ENCODE data around the gene SSC5D.
"Not testable (repeated sequence)": the region's sequence is repeated elsewhere in the genome, so short reads cannot be mapped to it uniquely, and the experiment has no call there.

Gene SSC5D

DNA sequence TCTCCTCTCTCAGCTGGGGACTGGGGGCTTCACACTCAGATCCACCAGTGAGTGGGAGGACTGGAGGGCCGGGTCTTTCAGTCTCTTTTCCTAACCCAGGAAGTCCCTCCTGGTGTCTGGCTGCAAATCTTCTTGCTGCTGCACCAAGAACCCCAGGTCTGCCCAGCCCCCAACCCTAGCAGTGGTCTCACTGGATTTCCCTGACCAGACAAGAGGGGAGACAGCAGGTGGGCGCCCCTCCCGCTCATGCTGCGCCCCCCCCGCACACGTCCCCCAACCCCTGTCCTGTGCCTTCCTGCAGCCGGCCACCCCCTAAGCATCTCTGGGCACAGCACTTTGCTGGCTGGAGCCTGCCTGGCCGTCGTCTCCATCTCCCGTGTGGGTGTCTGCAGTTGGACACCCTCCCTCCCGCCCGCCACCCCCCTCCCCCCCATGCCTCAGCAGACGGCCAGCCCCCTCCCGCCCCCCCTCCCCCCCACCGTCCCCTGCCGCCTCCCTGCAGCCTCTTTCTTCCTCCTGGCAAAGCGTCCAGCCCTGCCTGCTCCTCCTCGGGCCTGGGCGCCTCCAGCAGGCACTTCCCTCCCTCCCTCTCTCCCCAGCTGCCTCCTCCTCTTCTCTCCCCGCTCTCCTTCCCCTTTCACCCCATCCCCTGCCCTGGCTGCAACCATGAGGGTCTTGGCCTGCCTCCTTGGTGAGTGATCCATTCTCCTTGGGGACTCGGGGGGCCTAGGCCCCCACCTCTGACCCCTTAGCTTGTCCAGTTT is at the start of gene SSC5D:
Gene SSC5D, plus strand, starts transcription at position 513 of the 764 bp plus-strand sequence. Its CDS starts 154 bp downstream, at position 667.
- no peak for DNase-seq (ENCODE audit: low spot score)

DNA sequence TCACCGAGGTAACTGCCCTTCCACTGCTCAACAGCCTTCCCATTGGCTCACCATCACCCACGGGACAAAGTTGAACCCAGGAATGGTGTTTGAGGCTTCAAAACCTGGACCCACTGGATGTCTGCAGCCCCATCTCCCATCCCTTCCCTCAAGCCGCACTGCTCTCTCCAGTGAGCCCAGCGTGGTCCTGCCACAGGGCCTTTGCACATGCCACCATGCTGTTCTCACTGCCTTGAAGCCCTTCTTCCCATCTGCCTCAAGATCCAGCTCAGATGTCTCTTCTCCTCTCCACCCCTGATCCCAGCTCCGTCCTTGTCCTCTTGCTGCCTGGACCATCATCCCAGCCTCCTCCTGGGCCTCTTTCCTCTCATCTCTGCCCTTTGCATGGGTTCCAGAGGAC is 49.2 kb upstream of the SSC5D start:
- no peak for DNase-seq (ENCODE audit: low spot score)

DNA sequence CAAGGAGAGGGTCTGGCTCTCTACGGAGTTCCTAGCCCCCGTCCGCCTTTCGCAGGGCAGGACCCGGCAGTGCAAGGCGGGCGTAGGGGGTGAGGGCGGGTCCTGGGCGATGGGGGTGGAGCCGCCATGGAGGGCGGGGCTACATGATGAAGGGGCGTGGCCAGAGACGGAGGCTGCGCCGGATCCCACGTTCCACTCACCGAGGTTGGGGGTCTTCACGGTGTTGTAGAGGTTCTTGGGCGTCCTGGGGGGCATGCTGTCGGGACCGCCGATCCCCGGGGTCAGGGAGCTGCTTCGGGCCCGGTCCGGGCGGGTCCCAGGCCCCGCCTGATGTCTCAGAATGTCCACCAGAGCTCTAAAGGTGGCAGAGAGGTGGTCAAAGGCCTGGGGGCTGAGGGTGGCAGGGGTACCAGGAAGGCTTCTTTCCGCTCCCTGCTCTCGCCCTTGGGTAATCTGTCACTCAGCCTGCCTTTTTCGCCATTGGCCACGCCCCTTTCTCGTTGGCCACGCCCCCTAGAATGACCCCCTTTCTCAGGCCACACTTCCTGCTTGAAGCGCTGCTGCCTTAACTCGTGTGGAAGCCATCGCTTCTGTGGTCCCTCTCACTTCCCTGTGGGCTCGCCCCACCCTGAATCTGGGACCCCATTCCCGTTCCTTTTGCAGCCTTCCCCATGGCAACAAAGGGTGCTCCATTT is 47.7 kb upstream of the SSC5D start:
- DNase-seq (ENCODE audit: low spot score) = peak; percentile 56

DNA sequence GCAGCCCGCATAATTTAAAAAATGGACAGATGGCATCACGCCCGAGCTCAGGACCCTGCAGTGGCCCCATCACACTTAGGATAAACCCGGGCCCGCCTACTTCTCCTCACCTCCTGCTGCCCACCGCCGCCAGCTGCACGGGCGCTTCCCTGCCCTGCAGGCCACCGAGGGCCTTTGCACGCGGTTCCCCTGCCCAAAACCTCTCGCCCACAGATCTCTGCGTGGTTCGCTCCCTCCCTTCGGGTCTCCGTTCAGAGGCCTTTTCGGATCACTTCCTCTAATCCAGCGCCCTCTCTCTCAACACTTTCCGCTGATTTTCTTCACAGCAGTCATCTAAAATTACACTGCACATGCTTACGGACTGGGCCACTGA is 46.9 kb upstream of the SSC5D start:
- DNase-seq (ENCODE audit: low spot score) = no peak

DNA sequence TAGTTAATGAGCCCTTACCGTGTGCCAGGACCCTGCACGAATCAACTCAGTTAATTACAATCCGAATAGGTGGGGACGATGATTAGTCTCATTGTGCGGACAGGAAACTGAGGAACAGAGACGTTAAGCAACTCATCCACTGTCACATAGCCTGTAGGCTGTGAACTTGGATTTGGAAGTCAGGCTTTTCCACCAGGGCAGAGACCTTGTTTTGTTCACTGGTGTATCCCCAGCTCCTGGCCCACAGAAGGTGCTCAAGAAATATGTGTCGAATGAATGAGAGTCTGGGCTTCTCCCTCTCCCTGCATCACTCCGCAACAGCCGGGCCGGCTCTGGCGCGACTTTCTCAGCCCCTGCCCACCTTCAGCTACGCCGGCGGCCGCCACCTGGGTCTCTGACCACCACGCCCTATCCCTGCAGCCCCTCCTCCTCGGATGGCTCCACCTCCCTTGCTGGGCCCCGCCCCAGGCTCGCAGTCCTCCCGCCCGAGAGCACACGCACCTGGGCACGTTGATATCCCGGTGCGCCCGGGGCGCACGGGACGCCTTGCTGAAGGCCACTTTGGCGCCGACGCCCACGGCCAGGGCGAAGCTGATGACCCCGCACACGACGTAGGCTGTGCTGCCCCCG is 46.4 kb upstream of the SSC5D start:
- peak; percentile 74 for DNase-seq (ENCODE audit: low spot score)

DNA sequence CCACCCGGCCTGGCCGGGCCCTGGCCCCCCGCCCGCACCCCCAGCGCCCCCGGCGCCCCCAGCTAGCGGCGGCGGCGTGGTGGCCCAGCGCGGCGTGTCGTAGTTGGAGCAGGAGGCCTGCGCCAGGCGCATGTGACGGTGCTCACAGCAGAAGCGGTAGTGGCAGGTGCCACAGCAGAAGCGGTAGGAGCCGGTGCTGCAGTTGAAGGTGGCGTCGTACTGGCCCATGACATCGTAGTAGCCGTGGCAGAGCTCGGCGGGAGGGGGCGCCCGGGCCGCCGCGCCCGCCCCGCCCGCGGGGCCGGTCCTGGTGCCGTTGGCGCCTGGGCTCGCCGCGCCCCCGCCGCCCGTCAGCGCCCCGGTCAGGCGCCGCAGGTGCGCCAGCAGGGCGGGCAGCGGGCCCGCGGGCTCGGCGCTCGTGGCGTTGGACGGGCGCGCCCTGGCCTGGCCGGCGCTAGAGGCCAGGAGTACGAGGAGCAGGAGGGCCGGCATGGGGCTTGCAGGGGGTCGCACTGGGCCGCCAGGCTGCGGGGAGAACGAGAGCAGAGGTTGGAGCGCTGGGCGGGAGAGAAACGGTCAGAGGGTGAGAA is 45.8 kb upstream of the SSC5D start:
- peak; percentile 52 for DNase-seq (ENCODE audit: low spot score)

- peak; percentile 62 for DNase-seq (ENCODE audit: low spot score)
These were observed 45.0 kb upstream of the SSC5D start, which contains the start of gene SHISA7 for GRCh38 chr19:55443045-55443823. TSS of gene SHISA7 (minus strand) at chr19:55443300. CDS start at chr19:55442863, 437 bp downstream.

- peak; percentile 75 for DNase-seq (ENCODE audit: low spot score)
These were observed 44.3 kb upstream of the SSC5D start for GRCh38 chr19:55443824-55444480.

GRCh38 chr19:55444646-55445045 is 43.6 kb upstream of the SSC5D start:
- no peak for DNase-seq (ENCODE audit: low spot score)

DNA sequence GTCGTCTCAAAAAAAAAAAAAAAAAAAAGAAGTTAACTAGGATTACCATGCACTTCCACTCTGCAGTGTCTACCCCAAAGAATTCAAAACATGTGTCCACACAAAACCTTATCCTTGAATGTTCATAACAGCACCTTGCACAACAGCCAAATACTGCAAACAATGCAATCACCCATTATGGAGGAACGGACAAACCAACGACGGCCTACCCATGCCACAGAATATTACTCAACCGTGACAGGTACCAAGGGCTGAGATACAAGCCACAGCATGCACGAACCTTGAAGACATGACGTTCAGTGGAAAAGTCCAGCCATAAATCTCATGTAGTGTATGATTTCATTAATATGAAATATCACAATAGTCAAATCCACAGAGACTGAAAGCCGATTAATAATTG is 42.2 kb upstream of the SSC5D start:
- no peak for DNase-seq (ENCODE audit: low spot score)

GRCh38 chr19:55447421-55448174 is 40.6 kb upstream of the SSC5D start:
- DNase-seq (ENCODE audit: low spot score) = no peak

- DNase-seq (ENCODE audit: low spot score) = not testable (repeated sequence)
These were observed 40.1 kb upstream of the SSC5D start for GRCh38 chr19:55448175-55448490.

GRCh38 chr19:55449469-55449868 is 38.8 kb upstream of the SSC5D start:
- DNase-seq (ENCODE audit: low spot score) = no peak

DNA sequence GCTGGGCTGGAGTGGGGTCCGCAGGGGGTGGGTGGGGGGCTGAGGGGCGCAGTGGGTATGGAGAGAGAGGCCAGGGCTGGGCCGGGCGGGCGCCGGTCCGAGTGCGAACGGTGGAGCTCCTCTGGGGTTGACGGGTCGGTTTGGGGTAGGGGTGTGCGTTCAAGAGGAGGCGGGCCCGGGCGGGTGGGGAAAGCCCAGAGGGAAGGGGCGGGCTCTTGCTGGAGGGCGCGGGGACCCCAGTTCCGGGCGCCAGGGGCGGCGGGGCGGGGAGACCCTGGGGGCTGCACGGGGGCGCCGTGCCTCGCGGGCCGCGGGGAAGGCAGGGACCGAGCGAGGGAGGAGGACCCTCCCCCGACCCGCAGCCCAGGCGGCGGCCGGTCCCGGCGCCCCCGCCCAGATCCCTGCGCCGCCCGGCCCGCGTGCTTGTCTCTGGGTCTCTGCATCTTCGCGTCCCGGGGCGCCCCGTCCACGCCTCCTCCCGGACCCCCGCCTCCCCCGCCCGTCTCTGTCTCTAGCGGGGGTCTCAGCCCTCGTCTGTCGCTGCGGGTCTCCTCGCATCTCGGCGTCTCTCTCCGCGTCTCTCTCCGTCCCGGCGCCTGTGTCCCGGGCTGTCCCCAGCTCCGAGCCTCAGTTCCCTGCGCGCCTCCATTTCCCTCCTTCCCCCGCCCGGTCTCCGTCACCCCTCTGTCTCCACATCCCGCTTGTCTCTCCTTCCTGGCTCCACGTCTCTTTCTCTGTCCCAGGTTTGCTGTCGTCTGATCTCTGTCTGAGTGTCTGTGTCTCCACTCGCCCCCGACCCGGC is 36.9 kb upstream of the SSC5D start:
- DNase-seq (ENCODE audit: low spot score) = no peak

DNA sequence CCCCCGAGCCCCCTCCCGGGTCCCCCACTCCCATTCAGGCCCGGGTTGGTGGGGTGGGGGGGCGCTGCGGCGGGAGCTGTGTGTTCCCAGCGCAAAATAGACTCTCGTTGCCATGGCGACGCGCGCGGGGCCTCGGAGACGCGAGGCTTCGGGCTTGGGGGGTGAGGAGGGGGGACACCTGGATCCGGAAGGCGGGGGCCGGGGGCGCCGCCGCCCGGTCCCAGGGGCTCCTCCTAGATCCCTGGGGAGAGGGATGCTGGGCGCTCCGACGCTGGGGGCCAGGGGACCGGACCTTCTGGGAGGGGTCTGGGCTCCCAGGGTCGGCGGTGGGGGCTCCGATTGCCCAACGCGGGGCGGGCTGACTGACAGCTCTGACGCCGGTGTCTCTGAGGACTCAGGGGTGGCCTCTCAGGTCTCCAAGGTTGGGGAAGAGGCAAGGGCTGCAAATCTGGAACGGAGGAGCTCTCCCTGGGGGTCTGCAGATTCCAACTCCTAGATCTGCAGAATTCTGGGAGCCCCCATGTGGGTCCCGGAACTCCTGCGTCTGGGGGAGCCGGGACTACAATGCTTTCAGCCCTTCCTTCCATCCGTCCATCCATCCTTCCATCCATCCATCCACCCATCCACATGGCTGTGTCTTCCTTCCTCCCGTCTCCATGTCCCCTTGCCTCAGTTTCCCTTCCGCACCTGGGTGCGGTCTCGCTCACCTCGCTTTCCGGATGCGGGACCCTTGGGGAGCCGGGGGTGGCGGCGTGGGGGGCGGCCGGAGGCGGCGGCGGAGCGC is 36.1 kb upstream of the SSC5D start:
- DNase-seq (ENCODE audit: low spot score) = no peak

DNA sequence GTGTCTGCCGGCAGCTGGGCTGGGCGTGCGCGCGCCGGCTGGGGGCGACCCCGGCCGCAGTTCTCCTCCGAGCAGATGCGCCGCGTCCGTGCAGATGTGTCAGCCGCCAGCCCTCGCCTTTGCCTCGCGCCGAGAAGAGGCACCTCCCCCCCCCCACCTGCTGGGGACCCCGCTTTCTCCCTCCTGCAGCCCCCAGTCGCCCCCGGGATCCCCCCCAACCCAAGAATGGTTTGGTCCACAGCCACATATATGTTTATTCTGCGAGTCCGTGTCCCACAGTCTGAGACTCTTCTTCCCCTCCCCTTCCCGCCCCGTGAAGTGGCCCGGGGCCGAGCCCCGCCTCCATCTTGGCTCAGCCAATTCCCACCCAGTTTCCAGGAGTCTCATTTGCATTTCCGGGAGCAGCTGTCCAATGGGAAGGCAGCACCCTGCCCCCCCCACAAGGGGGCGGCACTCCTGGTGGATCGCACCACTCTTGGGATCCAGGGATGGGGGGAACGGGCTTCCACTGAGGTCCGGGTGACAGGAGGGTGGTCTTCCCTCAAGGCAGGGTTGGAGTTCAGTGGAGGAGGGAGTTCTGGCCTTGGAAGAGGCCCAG is 35.4 kb upstream of the SSC5D start:
- DNase-seq (ENCODE audit: low spot score) = peak; percentile 70

DNA sequence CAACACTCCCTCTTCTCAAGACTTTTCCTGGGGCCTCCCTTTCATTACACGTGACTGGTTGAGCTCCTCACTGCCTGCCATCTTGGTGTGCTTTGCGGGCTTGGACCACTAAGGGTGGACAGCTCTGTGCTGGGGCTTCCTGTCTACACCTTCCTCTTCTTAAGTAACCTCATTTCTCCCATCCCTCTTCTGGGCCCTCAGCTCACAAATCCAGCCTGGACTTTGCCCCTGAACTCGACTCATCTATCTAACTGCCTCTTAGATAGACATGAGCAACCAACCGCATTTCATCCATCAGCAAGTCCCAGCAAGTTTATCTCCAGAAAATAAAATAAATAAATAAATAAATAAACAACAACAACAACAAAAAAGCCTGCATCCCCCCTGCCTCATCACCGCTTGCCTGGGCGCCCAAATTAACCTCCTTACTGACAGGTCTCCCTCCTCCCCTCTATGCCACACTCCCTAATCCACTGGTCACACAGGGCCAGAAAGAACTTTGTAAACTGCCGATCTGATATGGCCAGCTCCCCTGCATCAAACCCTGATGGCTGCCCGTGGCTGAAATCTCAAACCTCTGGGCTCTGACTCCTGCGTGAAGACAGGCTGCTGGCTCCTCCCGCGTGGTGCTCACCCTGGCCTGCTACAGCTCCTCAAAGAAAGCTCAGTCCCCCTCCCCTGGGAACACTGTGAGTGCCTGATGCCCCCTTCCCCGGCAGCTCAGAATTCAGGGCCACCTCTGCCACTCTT is 34.5 kb upstream of the SSC5D start:
- no peak for DNase-seq (ENCODE audit: low spot score)

DNA sequence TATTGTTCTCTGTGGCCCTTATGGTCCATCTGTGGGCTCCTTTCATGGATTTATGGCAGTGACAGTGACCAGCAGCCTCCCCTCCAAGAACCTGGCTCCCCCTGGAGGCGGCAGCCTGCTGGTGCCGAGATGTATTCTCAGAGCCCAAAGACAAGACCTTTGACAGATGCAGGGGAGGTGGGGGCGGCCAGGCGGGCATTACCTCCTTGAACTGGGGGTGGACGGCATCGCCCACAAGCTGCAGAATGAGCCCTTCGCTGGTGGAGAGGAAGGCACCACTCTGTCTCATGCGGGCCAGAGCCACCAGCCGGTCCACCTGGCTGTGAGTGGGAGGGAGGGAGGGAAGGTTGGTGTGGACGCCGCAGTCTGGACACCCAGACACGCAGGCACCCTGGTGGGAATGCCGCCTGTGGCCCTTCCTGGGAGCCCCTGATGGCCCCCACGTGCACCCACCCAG is 33.4 kb upstream of the SSC5D start:
- DNase-seq (ENCODE audit: low spot score) = peak; percentile 65

Data from hematopoietic multipotent progenitor cell treated with erythropoietin and hydrocortisone succinate and interleukin-3 and kit ligand, for 17 days (in vitro differentiated cells).